Gastrocnemius medialis (tissue), 4 donors: ENCODE results near the gene ADGRG1.

ENCODE experiments used
- CTCF ChIP-seq, 5 experiments: fragments of 450-650 bp in 3 of 5; fragments of 200-600 bp in 2 of 5; sonication (generic) in 2 of 5; IDR thresholded peaks in 4 of 5; conservative IDR thresholded peaks in 1 of 5; 1 replicate in 4 of 5; 2 replicates in 1 of 5; pipeline ENCODE4 v1.5.1; 2016 to 2019; ENCODE audit warnings: antibody characterized with exemption in 5 of 5, mild to moderate bottlenecking in 3 of 5, moderate library complexity in 3 of 5
- POLR2A ChIP-seq, 2 donors: fragments of 450-650 bp; IDR thresholded peaks; one replicate each; pipeline ENCODE4 v1.6.1; 2017; ENCODE audit warnings: antibody characterized with exemption in 2 of 2, mild to moderate bottlenecking in 2 of 2, moderate library complexity in 2 of 2

GRCh38 chr16:57620335-57621231 is 7.8 kb upstream of the ADGRG1 start:
- TF ChIP-seq CTCF (IDR thresholded peaks at IDR 0.05 in 4 of 5, conservative IDR thresholded peaks at IDR 0.05 in 1 of 5) (no peak), POLR2A (IDR thresholded peaks at IDR 0.05) (no peak)
